A204.1 (cell line): ENCODE data around the gene ATP6V1G3.
"Not testable (repeated sequence)": the region's sequence is repeated elsewhere in the genome, so short reads cannot be mapped to it uniquely, and the experiment has no call there.

ENCODE experiments used
- FAIRE-seq: peaks from 2 replicates; lab custom pipeline; 2012; peaks lifted over from hg19 to GRCh38; lab: Jason Lieb, UNC

Gene ATP6V1G3, protein sequence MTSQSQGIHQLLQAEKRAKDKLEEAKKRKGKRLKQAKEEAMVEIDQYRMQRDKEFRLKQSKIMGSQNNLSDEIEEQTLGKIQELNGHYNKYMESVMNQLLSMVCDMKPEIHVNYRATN

DNA sequence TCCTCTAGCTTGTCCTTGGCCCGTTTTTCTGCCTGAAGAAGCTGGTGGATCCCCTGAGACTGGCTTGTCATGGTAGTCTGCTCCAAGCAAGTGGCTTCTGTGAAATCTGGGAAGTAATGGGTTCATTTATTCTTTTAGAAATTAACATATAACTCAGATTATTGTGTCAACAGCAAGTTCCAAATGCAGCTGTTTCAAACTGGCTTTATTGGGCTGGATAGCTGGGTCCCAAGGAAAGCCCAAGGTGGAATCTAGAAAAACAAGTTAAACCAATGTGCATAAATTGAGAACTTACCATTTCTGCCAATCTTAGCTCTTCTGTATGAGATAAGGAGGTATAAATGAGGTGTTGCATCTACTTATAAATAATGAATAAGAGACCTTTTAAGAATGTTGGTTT is at the start of gene ATP6V1G3:
TSS of gene ATP6V1G3 (minus strand) at position 101 of the 400 bp plus-strand sequence. CDS start at position 71, 30 bp downstream.
- no peak for FAIRE-seq

DNA sequence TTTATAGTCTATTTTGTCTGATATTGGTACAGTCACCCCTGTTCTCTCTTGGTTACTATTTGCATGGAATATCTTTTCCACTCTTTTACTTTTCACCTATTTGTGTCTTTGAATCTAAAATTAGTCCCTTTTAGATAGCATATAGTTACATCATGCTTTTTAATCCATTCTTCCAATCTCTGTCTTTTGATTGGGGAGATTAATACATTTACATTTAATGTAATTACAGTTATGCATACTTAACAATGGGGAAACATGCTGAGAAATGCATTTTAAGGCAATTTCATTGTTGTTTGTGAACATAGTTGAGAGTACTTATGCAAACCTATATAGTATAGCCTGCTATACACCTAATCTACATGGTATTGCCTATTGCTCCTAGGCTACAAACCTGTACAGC is 48.4 kb upstream of the ATP6V1G3 start:
- FAIRE-seq = no peak

GRCh38 chr1:198584163-198584562 is 43.7 kb upstream of the ATP6V1G3 start:
- FAIRE-seq = no peak

- FAIRE-seq = not testable (repeated sequence)
These were observed 42.8 kb upstream of the ATP6V1G3 start for GRCh38 chr1:198583209-198583802.

DNA sequence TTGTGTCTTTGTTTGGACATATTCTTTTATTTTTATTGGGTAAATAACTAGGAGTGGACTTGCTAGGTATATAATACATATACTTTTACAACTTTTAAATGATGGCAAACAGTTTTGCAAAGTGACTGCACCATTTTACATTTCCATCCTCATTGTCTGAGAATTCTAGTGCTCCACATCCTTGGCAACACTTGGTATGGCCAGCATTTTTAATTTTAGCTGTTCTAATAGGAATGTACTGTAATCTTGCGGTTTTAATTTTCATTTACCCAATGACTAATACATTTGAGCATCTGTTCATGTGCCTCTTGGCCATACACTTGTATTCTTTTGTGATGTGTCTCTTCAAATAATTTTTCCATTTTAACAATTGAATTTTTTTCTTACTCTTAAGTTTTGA is 37.0 kb upstream of the ATP6V1G3 start:
- no peak for FAIRE-seq

DNA sequence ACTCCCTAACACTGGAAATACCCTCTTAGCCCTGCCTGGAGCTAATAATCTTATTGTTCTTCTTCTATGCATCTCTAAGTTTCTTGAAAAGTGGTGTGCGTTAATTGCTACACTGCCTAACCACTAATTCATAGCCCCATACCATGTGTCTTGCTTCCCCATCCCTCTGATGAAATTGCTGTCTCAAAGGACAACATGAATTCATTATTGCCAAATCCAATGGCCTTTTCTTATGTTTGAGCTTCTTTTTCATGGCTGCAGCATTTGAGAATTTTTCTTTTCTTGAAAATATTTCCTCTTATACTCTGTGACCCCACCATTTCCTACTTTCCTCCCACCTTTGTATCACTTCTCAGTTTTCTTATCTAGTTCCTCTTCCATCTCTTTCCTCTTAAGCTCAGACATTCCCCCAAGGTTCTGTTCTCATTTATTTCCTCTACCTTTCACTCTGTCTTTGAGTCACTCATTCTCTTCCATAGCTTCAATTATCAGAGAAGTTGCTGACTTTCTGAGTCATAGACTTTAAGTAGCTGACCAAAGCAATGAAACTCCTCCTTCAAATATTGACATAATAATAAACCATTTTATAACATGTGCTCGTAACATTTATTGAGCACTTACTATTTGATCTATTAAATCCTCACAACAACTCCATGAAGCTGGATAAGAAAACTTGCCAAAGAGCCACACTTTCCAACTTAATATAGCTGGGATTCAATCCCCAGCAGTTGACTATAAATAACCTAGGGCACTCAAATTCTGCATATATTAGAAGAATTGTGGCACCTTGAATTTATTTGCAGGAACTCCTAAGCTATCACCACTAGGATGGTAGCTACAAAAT is 35.5 kb upstream of the ATP6V1G3 start:
- no peak for FAIRE-seq

- FAIRE-seq = no peak
These were observed 34.8 kb upstream of the ATP6V1G3 start for GRCh38 chr1:198575292-198575691.

- no peak for FAIRE-seq
These were observed 33.8 kb upstream of the ATP6V1G3 start for GRCh38 chr1:198574325-198574724.

DNA sequence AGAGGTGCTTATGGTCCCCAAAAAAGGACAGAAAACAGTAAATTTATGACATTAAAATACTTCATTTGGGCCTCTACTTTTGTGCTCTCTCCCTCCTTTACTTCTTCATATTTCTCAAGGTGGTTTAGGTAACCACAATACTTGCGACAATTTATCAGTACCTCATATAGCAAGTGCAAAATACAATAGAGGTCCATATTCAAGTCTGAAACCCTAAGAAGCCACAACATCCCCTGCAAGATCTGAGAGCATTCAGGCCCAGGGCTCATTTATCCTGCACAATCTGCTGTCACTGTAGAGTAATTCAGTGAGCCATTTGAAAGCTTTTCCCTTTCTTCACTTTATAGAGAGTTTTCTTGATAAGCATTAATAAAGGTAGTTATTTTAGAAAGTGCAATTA is 24.2 kb upstream of the ATP6V1G3 start:
- FAIRE-seq = no peak

DNA sequence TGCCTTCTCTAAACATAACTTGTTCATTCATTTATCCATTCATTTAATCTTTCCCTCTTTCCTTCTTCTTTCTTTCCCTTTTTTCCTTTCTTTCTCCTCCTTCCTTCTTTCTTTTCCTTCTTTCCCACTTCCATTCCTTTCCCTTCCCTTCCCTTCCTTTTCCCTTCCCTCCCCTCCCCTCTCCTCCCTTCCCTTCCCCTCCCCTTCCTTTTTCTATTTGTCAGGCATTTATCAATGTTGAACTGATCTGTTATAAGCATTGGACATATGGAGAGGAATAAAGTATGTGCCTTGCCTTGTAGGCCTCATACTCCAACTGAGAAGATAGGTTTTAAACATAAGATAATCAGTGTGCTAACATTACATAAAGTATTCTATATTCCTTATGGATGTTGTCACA is 23.7 kb upstream of the ATP6V1G3 start:
- no peak for FAIRE-seq

DNA sequence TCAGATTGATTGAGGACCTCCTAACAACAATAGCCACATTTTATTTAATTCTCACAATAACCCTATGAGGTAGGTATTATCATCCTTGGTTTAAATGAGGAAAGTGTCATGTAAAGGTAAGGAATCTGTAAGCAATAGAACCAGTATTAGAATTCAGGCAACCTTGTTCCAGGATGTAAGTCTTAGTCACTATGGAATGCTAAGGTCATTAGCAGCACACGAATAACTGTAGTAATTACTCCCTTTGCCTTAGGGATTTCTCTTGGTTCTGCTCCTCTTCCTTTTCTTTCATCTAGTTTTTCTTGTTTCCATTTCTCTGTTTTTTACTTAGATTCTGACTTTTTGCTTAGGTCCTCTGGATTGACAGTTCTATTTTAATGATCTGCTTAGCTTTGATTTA is 23.1 kb upstream of the ATP6V1G3 start:
- FAIRE-seq = no peak

DNA sequence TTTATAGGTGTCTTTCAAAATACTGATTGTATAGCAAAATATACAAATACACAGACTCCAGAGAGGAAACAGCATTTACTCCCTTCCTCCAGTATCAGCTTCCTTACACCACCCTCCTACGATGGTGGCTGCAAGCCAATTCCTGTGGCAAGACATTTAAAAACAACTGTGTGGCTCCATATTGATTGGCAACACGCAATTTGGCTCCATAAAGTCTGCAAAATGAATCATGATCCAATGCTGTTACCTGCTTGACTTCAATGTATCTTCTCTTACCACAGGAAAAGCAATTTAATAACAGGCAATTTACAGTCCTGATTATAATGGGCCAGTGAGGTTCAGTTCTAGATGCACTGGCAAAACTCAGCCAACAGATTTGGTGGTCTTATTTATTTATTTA is 19.7 kb upstream of the ATP6V1G3 start:
- FAIRE-seq = no peak

DNA sequence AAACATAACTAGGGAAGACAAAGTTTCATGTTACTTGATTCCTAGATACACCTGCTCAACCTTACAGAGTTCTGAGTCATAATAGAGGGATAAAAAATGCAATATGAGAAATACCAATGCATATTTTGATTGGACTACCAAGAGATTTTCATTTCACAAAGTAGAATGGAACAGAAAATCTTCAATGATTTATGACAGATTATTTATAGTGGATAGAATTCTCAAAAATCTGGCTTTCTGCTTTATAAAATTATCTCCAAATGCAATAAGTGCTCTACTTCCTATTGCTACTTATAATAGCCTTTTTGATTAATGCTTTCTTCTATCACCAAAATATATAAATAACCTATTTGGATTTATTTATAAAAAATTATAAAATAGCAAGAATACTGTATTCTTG is 18.9 kb upstream of the ATP6V1G3 start:
- no peak for FAIRE-seq

- no peak for FAIRE-seq
These were observed 17.9 kb upstream of the ATP6V1G3 start for GRCh38 chr1:198558402-198558801.

GRCh38 chr1:198556971-198557370 is 16.5 kb upstream of the ATP6V1G3 start:
- FAIRE-seq = no peak

- no peak for FAIRE-seq
These were observed 12.4 kb upstream of the ATP6V1G3 start for GRCh38 chr1:198552668-198553416.

DNA sequence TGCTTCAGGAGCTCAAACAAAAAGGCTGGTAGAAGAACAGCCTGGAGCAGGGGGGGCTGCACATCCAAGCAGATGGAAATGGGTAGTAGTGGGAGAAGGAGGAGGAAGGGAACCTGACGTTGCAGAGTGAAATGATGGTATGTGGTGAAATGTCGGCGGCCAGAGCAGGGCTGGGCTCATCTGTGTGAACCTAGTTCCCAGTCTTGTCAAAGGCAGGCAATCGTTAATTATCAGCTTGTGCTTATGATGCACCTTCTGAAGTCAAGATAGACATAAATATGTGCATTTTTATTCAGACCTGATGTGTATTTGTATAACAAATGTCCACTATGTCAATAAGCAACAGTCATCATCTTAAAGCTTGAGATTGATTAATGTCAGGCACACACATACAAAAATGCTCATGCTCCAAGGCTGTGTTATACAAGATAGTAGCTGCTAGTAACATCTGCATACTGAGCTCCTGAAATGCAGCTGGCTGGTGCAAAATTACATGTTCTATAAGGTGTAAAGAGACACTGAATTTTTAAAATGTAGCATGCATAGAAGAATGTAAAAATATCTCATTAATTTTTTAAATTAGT is 10.6 kb upstream of the ATP6V1G3 start:
- FAIRE-seq = no peak

DNA sequence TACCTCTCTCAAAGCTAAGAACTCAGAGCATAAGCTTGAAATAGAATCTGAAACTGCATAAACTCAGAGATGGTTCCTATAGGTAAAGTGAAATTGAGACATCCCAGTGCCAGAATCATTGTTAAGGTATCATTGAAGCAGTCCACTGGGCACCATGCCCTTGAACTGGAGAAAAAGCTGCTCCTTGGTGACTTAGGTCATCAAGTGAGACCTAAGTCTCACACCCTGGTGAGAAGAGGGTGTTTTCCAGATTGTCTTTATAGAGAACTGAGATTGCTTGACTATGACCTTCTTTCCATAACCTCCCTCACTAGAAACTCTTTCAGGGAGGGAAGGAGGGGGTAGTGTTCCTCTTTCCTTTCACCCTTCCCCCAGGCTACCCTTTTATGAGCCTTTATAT is 9.4 kb upstream of the ATP6V1G3 start:
- FAIRE-seq = no peak

DNA sequence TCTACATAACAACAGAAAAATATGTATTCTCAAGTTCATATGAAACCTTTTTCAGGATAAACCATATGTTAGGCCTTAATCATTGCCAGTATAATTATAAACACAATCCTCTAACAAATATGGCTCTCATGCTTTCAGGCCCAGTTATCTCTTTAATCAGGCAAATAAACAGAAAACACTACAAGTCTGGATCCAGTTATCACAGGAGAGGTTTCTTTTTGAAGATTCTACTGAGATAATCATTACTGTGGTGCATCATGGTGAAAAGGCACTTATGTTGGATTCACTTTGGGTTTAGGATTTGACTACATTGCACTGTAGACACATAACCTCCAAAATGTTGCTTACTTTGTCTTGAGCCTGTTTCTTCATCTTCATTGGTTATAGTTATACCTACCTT is 8.4 kb upstream of the ATP6V1G3 start:
- FAIRE-seq = no peak

- FAIRE-seq = no peak
These were observed 4.7 kb upstream of the ATP6V1G3 start for GRCh38 chr1:198545156-198545555.

- FAIRE-seq = no peak
These were observed 3.8 kb upstream of the ATP6V1G3 start for GRCh38 chr1:198544265-198544664.

DNA sequence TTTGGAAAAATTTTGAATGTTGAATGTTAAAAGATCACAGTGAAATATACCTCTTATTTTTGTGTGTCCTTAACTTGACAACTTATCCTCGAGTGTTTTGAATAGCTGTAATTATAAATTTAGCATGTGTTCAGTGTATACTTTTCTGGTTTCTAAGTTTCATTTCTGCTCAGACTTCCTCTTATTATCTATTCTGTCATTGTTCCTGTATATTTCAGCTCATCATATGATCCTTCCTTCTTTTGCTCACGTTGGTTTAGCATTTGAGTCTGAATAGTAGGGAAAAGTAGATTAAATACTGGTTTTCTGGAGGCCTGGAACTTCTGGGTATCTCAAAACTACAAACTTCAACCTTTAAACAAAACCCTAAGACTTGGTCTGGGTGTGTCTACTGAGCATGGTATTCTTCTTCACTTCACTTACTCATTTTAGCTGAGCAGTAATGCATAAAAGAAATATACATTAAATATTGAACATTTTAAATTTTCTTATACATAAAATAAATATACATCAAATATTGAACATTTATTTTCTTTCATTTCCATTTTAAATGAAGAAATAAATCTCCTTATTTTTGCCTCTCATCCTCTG is 3.3 kb upstream of the ATP6V1G3 start:
- no peak for FAIRE-seq
